ENCODE data around the gene SCARF2.

Gene SCARF2

GRCh38 chr22:20439556-20439927 is 1.9 kb upstream of the SCARF2 start:
- DNase-seq (ENCODE audit: low spot score), result no peak

- peak; percentile 72 for DNase-seq (ENCODE audit: low spot score)
Measured at GRCh38 chr22:20438678-20439492, 1.3 kb upstream of the SCARF2 start.

- DNase-seq (ENCODE audit: low spot score), result no peak
Measured at GRCh38 chr22:20438427-20438677, 727 bp upstream of the SCARF2 start.

- DNase-seq (ENCODE audit: low spot score), result no peak
Measured at GRCh38 chr22:20436768-20437612, 635 bp downstream of the SCARF2 start.

- DNase-seq (ENCODE audit: low spot score), result peak; percentile 81
Measured at GRCh38 chr22:20436307-20436767, 1.3 kb downstream of the SCARF2 start.

GRCh38 chr22:20435436-20436306 is 2.0 kb downstream of the SCARF2 start:
- no peak for DNase-seq (ENCODE audit: low spot score)

GRCh38 chr22:20434773-20435172 is 2.9 kb downstream of the SCARF2 start:
- no peak for DNase-seq (ENCODE audit: low spot score)

- DNase-seq (ENCODE audit: low spot score), result no peak
Measured at GRCh38 chr22:20434264-20434751, 3.3 kb downstream of the SCARF2 start.

GRCh38 chr22:20433686-20434241 is 3.9 kb downstream of the SCARF2 start:
- DNase-seq (ENCODE audit: low spot score), result no peak

- DNase-seq (ENCODE audit: low spot score), result no peak
Measured at GRCh38 chr22:20433191-20433590, 4.4 kb downstream of the SCARF2 start.

- no peak for DNase-seq (ENCODE audit: low spot score)
Measured at GRCh38 chr22:20432244-20432686, 5.4 kb downstream of the SCARF2 start.

- peak; percentile 69 for DNase-seq (ENCODE audit: low spot score)
Measured at GRCh38 chr22:20431511-20432192, 6.0 kb downstream of the SCARF2 start.

- DNase-seq (ENCODE audit: low spot score), result peak; percentile 84
Measured at GRCh38 chr22:20430720-20431510, 6.7 kb downstream of the SCARF2 start.

- no peak for DNase-seq (ENCODE audit: low spot score)
Measured at GRCh38 chr22:20430101-20430719, 7.4 kb downstream of the SCARF2 start.

- DNase-seq (ENCODE audit: low spot score), result peak; percentile 93
Measured at GRCh38 chr22:20429254-20430100, 8.1 kb downstream of the SCARF2 start.

- DNase-seq (ENCODE audit: low spot score), result no peak
Measured at GRCh38 chr22:20428496-20429253, 8.9 kb downstream of the SCARF2 start.

GRCh38 chr22:20427945-20428417 is 9.6 kb downstream of the SCARF2 start:
- DNase-seq (ENCODE audit: low spot score), result no peak

All from iPS-NIHi11 (cell line).